Fibroblast of lung (primary cell): Measurements from ENCODE around the gene TSPAN3. TPM values are rescaled to one million over a fixed set of nuclear protein-coding genes. Genes with fewer than 3 reads are reported as not detected.

Experiments
- DNase-seq, 2 donors: peaks; one replicate each; pipeline versions ENCODE4 v3.0.0 to v3.0.0-alpha.2; 2010; ENCODE audit warnings: low read depth in 2 of 2
- H2AFZ ChIP-seq: 2 replicates; pipeline ENCODE4 v1.5.1; 2012; ENCODE audit warnings: low read length, control low read depth, inconsistent platforms
- H3K27ac ChIP-seq: 2 replicates; pipeline ENCODE4 v1.5.1; 2011; ENCODE audit warnings: low read length, control low read depth; ENCODE audit not compliant: insufficient read depth
- H3K27me3 ChIP-seq: 2 replicates; pipeline ENCODE4 v1.5.1; 2011; ENCODE audit warnings: mild to moderate bottlenecking, low read length; ENCODE audit not compliant: control insufficient read depth, insufficient read depth
- H3K36me3 ChIP-seq: 2 replicates; pipeline ENCODE4 v1.5.1; 2011; ENCODE audit warnings: low read length; ENCODE audit not compliant: control insufficient read depth, insufficient read depth
- H3K4me1 ChIP-seq: 2 replicates; pipeline ENCODE4 v1.5.1; 2011; ENCODE audit warnings: low read length; ENCODE audit not compliant: control insufficient read depth, insufficient read depth; ENCODE audit errors: extremely low read depth
- H3K4me2 ChIP-seq: 2 replicates; pipeline ENCODE4 v1.5.1; 2011; ENCODE audit warnings: low read length, control low read depth; ENCODE audit not compliant: insufficient read depth; ENCODE audit errors: extremely low read depth
- H3K4me3 ChIP-seq, 4 experiments: fragments of 200-600 bp in 1 of 4; sonication (generic) in 1 of 4; replicated peaks in 1 of 4; 2 replicates each; pipeline ENCODE4 v1.5.1; 2011 to 2016; ENCODE audit warnings: low read length in 4 of 4, low read depth in 3 of 4, mild to moderate bottlenecking in 3 of 4, control low read depth in 2 of 4, inconsistent platforms in 1 of 4, mixed read lengths in 1 of 4; ENCODE audit not compliant: insufficient read depth in 1 of 4; ENCODE audit errors: control extremely low read depth in 1 of 4
- H3K79me2 ChIP-seq: 2 replicates; pipeline ENCODE4 v1.5.1; 2012; ENCODE audit warnings: mild to moderate bottlenecking, low read length, inconsistent platforms; ENCODE audit not compliant: control insufficient read depth, insufficient read depth
- H3K9ac ChIP-seq: 2 replicates; pipeline ENCODE4 v1.5.1; 2011; ENCODE audit warnings: mild to moderate bottlenecking, low read length, control low read depth; ENCODE audit not compliant: insufficient read depth
- H3K9me3 ChIP-seq: 2 replicates; pipeline ENCODE4 v1.5.1; 2012; ENCODE audit warnings: low read depth, low read length; ENCODE audit not compliant: control insufficient read depth, insufficient read depth
- H4K20me1 ChIP-seq: 2 replicates; pipeline ENCODE4 v1.5.1; 2011; ENCODE audit warnings: low read length; ENCODE audit not compliant: control insufficient read depth, insufficient read depth; ENCODE audit errors: extremely low read depth
- EZH2 ChIP-seq: IDR thresholded peaks from 2 replicates; pipeline ENCODE4 v1.5.1; 2012; ENCODE audit warnings: low read length, control low read depth, mild to moderate bottlenecking; ENCODE audit errors: missing control alignments
- polyA plus RNA-seq, 2 donors: library from polyadenylated mRNA; depleted of rRNA in 1 of 2; stranded (reverse) in 1 of 2; unstranded in 1 of 2; fragments of >200 nt; gene quantifications; 2 replicates each; pipeline ENCODE4 v1.2.1, GENCODE V29; 2011 to 2012; ENCODE audit warnings: missing spikeins in 1 of 2
- total RNA-seq: library from RNA; depleted of rRNA; stranded (reverse); fragments of >200 nt; gene quantifications from 2 replicates; pipeline ENCODE4 v1.2.1, GENCODE V29; 2014
- TF ChIP-seq, protein P1 (sequence below), 2 donors: IDR thresholded peaks in 1 of 2; conservative IDR thresholded peaks in 1 of 2; 1 replicate in 1 of 2; 2 replicates in 1 of 2; pipeline ENCODE4 v1.5.1; 2011 to 2012; ENCODE audit warnings: low read length in 2 of 2, control low read depth in 1 of 2, inconsistent platforms in 1 of 2, low read depth in 1 of 2, mild to moderate bottlenecking in 1 of 2

The TSPAN3 gene
- total and polyA plus RNA-seq, 2 donors (not counting 1 experiment from before 2014, with no cell fraction given), result 225 to 472 TPM

DNA sequence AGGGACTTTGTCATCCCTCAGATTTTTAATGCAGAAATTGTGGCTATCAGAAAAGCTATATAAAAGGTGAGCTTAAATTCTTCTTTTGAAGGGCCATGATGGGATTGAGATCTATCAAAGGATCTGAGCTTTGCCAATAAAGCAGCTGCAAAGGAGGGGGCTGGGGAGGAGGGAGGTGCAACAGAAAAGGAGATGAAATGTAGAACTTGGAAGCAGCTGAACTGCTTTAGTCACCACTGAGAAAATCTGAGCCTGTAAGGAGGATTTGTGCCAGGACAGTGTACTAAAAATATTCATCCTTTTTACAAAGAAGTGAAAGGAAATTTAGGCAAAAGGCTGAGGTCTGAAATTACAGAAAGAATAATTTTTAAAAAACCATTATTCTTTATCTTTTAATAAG lies 10.4 kb downstream of the TSPAN3 start:
- H3K4me3 ChIP-seq, result peak overlapping the region in 2 of 4 experiments; percentile 4 to 15
- no peaks in the 10 kb centered on the region for H4K20me1 ChIP-seq
- no peak overlapping the region for H3K9ac ChIP-seq
- H3K36me3 ChIP-seq, result no peaks in the 10 kb centered on the region
- H3K4me1 ChIP-seq, result peaks cover 8% of the 10 kb centered on the region
- H3K27ac ChIP-seq, result no peak overlapping the region
- H3K79me2 ChIP-seq, result peaks cover 28% of the 10 kb centered on the region
- no peaks in the 10 kb centered on the region for H3K9me3 ChIP-seq
- TF ChIP-seq EZH2, result no peak
- H3K4me2 ChIP-seq, result peak overlapping the region; percentile 59
- DNase-seq, result peak; percentile 59 to 79
- H3K27me3 ChIP-seq, result no peaks in the 10 kb centered on the region
- H2AFZ ChIP-seq, result no peak overlapping the region

DNA sequence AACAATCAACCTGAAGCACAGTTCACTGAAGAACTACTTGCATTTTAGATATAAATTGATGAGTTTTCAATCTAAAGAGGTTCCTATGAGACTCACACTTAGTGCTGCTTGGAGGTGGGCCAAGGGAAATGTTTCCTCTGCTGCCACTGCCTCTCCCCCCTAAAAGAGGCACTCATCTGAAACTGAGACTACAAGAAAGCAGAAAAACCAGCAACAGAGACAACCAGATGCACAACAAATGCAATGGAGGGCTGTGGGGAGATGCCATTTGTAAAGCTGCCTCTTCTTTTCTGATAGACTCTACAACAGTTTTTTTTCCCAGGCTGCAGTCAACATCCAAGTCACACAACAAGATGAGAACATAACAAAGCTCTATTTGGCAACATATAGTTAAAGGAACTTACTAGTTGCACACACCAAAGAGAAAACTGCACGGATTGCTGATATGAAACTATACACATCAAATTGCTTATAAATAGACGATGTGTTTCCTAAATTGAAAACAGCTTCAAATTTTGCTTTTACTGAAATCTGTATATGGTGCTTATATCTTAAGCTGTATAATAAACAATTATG lies 11.0 kb downstream of the TSPAN3 start:
- no peaks in the 10 kb centered on the region for H4K20me1 ChIP-seq
- H3K79me2 ChIP-seq, result peaks cover 25% of the 10 kb centered on the region
- H3K9ac ChIP-seq, result no peak overlapping the region
- H3K9me3 ChIP-seq, result no peaks in the 10 kb centered on the region
- no peak overlapping the region for H2AFZ ChIP-seq
- peak in 1 of 2 donors; percentile 44 for DNase-seq
- peak overlapping the region; percentile 59 for H3K4me2 ChIP-seq
- H3K27ac ChIP-seq, result no peak overlapping the region
- H3K4me3 ChIP-seq, result peak overlapping the region in 1 of 4 experiments; percentile 9
- no peaks in the 10 kb centered on the region for H3K27me3 ChIP-seq
- H3K36me3 ChIP-seq, result no peaks in the 10 kb centered on the region
- TF ChIP-seq, protein P1, sequence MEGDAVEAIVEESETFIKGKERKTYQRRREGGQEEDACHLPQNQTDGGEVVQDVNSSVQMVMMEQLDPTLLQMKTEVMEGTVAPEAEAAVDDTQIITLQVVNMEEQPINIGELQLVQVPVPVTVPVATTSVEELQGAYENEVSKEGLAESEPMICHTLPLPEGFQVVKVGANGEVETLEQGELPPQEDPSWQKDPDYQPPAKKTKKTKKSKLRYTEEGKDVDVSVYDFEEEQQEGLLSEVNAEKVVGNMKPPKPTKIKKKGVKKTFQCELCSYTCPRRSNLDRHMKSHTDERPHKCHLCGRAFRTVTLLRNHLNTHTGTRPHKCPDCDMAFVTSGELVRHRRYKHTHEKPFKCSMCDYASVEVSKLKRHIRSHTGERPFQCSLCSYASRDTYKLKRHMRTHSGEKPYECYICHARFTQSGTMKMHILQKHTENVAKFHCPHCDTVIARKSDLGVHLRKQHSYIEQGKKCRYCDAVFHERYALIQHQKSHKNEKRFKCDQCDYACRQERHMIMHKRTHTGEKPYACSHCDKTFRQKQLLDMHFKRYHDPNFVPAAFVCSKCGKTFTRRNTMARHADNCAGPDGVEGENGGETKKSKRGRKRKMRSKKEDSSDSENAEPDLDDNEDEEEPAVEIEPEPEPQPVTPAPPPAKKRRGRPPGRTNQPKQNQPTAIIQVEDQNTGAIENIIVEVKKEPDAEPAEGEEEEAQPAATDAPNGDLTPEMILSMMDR (conservative IDR thresholded peaks at IDR 0.05 in 1 of 2, IDR thresholded peaks at IDR 0.05 in 1 of 2; ENCODE audit: low read depth in 1 of 2, low read length in 2 of 2), result no peak
- no peak for TF ChIP-seq EZH2
- peaks cover 8% of the 10 kb centered on the region for H3K4me1 ChIP-seq

GRCh38 chr15:77058468-77058867 lies 12.4 kb downstream of the TSPAN3 start:
- no peak overlapping the region for H3K9ac ChIP-seq
- no peaks in the 10 kb centered on the region for H3K27me3 ChIP-seq
- no peak for DNase-seq
- peaks cover 15% of the 10 kb centered on the region for H3K79me2 ChIP-seq
- H2AFZ ChIP-seq, result no peak overlapping the region
- TF ChIP-seq, protein P1 (conservative IDR thresholded peaks at IDR 0.05 in 1 of 2, IDR thresholded peaks at IDR 0.05 in 1 of 2; ENCODE audit: low read depth in 1 of 2, low read length in 2 of 2), result no peak
- no peak for TF ChIP-seq EZH2
- no peaks in the 10 kb centered on the region for H3K9me3 ChIP-seq
- H4K20me1 ChIP-seq, result no peaks in the 10 kb centered on the region
- no peak overlapping the region for H3K4me2 ChIP-seq
- no peaks in the 10 kb centered on the region for H3K36me3 ChIP-seq
- peaks cover 3% of the 10 kb centered on the region for H3K4me1 ChIP-seq
- no peak overlapping the region for H3K4me3 ChIP-seq
- H3K27ac ChIP-seq, result no peak overlapping the region
